ENCODE data around the gene ZNF814.
"Not testable (repeated sequence)": the region's sequence is repeated elsewhere in the genome, so short reads cannot be mapped to it uniquely, and the experiment has no call there.

The ZNF814 gene

DNA sequence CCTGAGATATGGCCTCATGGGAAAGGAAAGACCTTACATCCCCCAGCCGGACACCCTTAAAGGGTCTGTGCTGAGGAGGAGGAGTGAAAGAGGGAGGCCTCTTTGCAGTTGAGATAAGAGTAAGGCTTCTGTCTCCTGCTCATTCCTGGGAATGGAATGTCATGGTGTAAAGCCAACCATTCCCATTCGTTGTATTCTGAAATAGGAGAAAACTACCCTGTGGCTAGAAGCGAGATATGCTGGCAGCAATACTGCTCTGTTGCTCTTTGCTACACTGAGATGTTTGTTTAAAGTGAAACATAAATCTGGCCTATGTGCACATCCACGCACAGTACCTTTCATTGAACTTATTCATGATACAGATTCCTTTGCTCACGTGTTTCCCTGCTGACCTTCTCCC is 59.5 kb downstream of the ZNF814 start:
- peak overlapping the region; percentile 60 for H3K4me3 ChIP-seq (ENCODE audit: extremely low read depth, insufficient read depth, low read length, poor library complexity, severe bottlenecking)
- WGBS, 2 experiments (ENCODE audit: insufficient coverage in 2 of 2), result 94% methylated on average over 2 to 3 of the region's 5 CpGs

DNA sequence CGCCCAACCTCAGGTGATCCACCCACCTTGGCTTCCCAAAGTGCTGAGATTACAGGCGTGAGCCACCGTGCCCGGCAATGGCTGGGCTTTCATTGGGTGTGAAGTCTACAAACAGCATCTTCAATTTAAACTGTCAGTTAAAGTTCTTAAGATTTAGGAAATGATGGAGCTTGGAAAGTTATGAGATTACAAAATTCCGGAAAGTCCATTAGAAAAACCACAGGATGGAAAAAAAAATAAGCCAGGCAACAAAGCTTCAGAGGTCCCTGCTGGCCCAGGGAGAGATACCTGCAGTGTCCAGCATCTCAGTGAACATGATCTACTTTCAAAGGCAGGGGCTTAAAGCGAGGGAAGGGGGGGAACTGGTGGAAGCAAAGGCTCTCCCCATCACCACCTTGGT is 63.3 kb downstream of the ZNF814 start:
- no peak overlapping the region for H3K4me3 ChIP-seq (ENCODE audit: extremely low read depth, insufficient read depth, low read length, poor library complexity, severe bottlenecking)
- 93 to 94% methylated on average over 2 of the region's 6 CpGs for WGBS, 2 experiments (ENCODE audit: insufficient coverage in 2 of 2)
- no peaks in the 10 kb centered on the region for H3K9me3 ChIP-seq (ENCODE audit: control insufficient read depth, low read length)
- H3K36me3 ChIP-seq (ENCODE audit: control insufficient read depth, insufficient read depth, low read length), result peaks cover 37% of the 10 kb centered on the region
- H3K4me1 ChIP-seq (ENCODE audit: control insufficient read depth, insufficient read depth, low read length, poor library complexity, severe bottlenecking), result peaks cover 16% of the 10 kb centered on the region
- no peak overlapping the region for H3K27ac ChIP-seq (ENCODE audit: low read depth, low read length, severe bottlenecking)

More for the DNA sequence above, 59.5 kb downstream of the ZNF814 start:
- peaks cover 19% of the 10 kb centered on the region for H3K4me1 ChIP-seq (ENCODE audit: control insufficient read depth, insufficient read depth, low read length, poor library complexity, severe bottlenecking)
- H3K9me3 ChIP-seq (ENCODE audit: control insufficient read depth, low read length), result no peaks in the 10 kb centered on the region
- H3K27ac ChIP-seq (ENCODE audit: low read depth, low read length, severe bottlenecking), result peak overlapping the region; percentile 97
- peaks cover 39% of the 10 kb centered on the region for H3K36me3 ChIP-seq (ENCODE audit: control insufficient read depth, insufficient read depth, low read length)

DNA sequence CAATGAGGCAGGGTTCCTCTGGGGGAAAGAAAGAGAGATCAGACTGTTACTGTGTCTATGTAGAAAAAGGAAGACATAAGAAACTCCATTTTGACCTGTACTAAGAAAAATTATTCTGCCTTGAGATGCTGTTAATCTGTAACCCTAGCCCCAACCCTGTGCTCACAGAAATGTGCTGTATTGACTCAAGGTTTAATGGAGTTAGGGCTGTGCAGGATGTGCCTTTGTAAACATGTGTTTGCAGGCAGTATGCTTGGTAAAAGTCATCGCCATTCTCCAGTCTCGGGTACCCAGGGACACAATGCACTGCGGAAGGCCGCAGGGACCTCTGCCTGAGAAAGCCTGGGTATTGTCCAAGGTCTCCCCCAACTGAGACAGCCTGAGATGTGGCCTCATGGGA is 65.2 kb downstream of the ZNF814 start:
- H3K9me3 ChIP-seq (ENCODE audit: control insufficient read depth, low read length); H3K27ac ChIP-seq (ENCODE audit: low read depth, low read length, severe bottlenecking); H3K4me3 ChIP-seq (ENCODE audit: extremely low read depth, insufficient read depth, low read length, poor library complexity, severe bottlenecking); H3K4me1 ChIP-seq (ENCODE audit: control insufficient read depth, insufficient read depth, low read length, poor library complexity, severe bottlenecking): not testable (repeated sequence)
- WGBS, 2 experiments (ENCODE audit: insufficient coverage in 2 of 2), result 94 to 97% methylated on average over 4 of the region's 4 CpGs
- peaks cover 37% of the 10 kb centered on the region for H3K36me3 ChIP-seq (ENCODE audit: control insufficient read depth, insufficient read depth, low read length)

DNA sequence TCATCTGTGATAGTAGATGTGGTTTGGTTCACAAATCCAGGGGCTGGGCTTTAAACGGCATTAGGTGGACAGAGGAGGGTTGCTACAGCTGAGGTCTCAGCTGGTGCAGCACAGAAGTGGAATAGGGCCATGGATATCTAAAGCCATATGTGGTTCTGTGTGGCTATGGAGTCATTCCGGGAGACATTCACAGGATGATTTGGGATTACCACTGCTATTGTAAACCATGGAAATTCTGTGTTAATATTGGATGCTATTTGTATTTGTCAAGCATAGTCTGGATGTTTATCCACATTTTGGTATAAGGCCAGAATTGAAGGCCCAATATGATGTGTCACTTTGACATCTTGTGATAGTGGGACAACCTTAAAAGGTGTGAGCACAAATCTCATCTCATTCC is 65.7 kb downstream of the ZNF814 start:
- H3K9me3 ChIP-seq (ENCODE audit: control insufficient read depth, low read length); H3K4me1 ChIP-seq (ENCODE audit: control insufficient read depth, insufficient read depth, low read length, poor library complexity, severe bottlenecking); H3K4me3 ChIP-seq (ENCODE audit: extremely low read depth, insufficient read depth, low read length, poor library complexity, severe bottlenecking); H3K27ac ChIP-seq (ENCODE audit: low read depth, low read length, severe bottlenecking): not testable (repeated sequence)
- peaks cover 37% of the 10 kb centered on the region for H3K36me3 ChIP-seq (ENCODE audit: control insufficient read depth, insufficient read depth, low read length)
- WGBS, 2 experiments (ENCODE audit: insufficient coverage in 2 of 2), result 100% methylated on average over 1 of the region's 2 CpGs; no CpG with 5 or more reads in 1 of the 2 experiments

DNA sequence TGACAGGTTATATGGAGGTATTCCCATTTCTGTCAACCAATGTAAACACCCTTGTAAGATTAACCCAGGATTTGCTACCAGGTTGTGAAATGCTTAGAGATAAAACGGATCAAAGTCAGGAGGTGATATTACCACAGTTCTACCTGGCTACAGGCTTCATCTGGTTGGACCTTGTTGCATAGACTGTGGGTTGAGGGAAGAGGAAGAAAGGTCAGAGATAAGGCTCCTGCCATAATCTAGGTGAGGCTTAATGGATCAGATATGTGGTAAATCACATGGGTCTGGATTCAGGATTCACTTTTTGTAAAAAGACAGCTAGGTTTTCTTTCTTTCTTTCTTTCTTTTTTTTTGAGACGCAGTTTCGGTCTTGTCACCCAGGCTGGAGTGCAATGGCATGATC is 67.3 kb downstream of the ZNF814 start:
- H3K4me1 ChIP-seq (ENCODE audit: control insufficient read depth, insufficient read depth, low read length, poor library complexity, severe bottlenecking); H3K9me3 ChIP-seq (ENCODE audit: control insufficient read depth, low read length); H3K4me3 ChIP-seq (ENCODE audit: extremely low read depth, insufficient read depth, low read length, poor library complexity, severe bottlenecking); H3K27ac ChIP-seq (ENCODE audit: low read depth, low read length, severe bottlenecking): not testable (repeated sequence)
- peaks cover 31% of the 10 kb centered on the region for H3K36me3 ChIP-seq (ENCODE audit: control insufficient read depth, insufficient read depth, low read length)
- WGBS, 2 experiments (ENCODE audit: insufficient coverage in 2 of 2), result 93% methylated on average over 2 of the region's 3 CpGs; no CpG with 5 or more reads in 1 of the 2 experiments

DNA sequence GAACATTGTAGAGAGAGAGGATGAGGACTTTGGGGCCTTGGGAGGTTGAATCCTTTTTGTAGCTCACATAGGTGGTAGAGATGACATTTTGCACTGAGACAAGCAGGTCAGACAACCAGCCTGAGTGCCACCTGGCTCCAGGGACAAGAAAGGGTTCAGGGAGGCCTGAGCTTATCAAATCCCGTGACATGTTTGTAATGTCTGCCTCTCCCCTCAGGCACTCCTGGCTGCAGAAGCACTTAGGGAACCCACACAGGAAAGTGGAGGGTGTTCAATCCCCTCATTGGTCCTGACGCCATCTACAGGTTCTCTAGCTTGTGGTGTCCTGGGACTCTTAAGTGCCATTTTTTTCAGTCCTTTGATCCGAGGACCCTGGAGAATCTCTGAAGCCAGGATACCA is 67.7 kb downstream of the ZNF814 start:
- not testable (repeated sequence) for H3K27ac ChIP-seq (ENCODE audit: low read depth, low read length, severe bottlenecking); H3K4me1 ChIP-seq (ENCODE audit: control insufficient read depth, insufficient read depth, low read length, poor library complexity, severe bottlenecking); H3K9me3 ChIP-seq (ENCODE audit: control insufficient read depth, low read length)
- H3K4me3 ChIP-seq (ENCODE audit: extremely low read depth, insufficient read depth, low read length, poor library complexity, severe bottlenecking), result peak overlapping the region; percentile 100
- H3K36me3 ChIP-seq (ENCODE audit: control insufficient read depth, insufficient read depth, low read length), result peaks cover 27% of the 10 kb centered on the region
- no CpG with 5 or more reads among the region's 3 CpGs for WGBS, 2 experiments (ENCODE audit: insufficient coverage in 2 of 2)

DNA sequence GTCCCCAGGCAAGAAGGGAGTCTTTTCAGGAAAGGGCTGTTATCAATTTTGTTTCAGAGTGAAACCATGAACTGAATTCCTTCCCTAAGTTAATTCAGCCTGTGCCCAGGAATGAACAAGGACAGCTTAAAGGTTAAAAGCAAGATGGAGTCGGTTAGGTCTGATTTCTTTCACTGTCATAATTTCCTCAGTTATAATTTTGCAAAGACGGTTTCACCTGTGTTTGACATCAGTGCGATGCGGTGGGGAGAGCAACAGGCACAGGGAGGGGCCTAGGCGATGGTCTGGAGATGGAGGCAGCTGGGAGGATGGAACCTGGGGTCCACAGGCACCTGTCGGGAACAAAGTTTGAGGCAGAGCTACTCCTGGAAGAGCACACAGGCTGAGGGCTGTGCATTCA is 68.2 kb downstream of the ZNF814 start:
- 78 to 100% methylated on average over 4 to 5 of the region's 6 CpGs for WGBS, 2 experiments (ENCODE audit: insufficient coverage in 2 of 2)
- H3K27ac ChIP-seq (ENCODE audit: low read depth, low read length, severe bottlenecking), result no peak overlapping the region

DNA sequence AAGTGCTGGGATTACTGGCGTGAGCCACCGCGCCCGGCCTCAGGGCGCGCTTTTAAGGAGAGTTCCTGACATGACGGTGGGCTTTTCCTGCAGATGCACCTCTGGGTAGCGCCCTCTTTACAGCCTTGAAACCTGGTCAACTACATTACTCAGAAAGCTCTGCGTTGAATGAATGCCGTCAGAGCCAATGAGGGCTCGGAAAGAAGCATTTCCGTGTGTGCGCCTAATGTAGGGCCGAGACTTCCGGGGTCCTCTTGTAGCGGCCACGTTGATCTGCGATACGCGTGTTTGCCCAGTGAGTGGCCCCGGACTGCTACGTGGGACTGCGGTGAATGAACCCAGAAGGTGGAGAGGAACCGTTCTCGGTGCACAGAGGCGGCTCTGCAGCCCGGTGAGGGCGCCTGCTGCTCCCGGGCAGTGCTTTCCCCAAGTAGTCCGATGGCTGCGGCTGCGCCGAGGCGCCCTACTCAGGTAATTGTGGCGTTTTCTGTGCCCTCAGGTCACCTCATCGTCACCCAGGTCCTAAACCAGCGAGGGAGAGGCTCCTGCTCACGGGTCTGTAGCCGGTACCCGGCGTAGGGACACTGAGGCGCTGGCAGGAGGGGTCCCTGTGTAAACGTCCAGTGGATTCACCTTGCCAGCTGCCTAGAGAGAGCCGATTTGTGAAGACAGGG is 69.2 kb downstream of the ZNF814 start:
- peaks cover 8% of the 10 kb centered on the region for H3K4me1 ChIP-seq (ENCODE audit: control insufficient read depth, insufficient read depth, low read length, poor library complexity, severe bottlenecking)
- peaks cover 12% of the 10 kb centered on the region for H3K36me3 ChIP-seq (ENCODE audit: control insufficient read depth, insufficient read depth, low read length)
- peak overlapping the region; percentile 100 for H3K4me3 ChIP-seq (ENCODE audit: extremely low read depth, insufficient read depth, low read length, poor library complexity, severe bottlenecking)
- H3K27ac ChIP-seq (ENCODE audit: low read depth, low read length, severe bottlenecking), result peak overlapping the region; percentile 79
- H3K9me3 ChIP-seq (ENCODE audit: control insufficient read depth, low read length), result no peaks in the 10 kb centered on the region
- WGBS, 2 experiments (ENCODE audit: insufficient coverage in 2 of 2), result 0 to 1% methylated on average over 37 to 40 of the region's 44 CpGs

More for the DNA sequence above, 68.2 kb downstream of the ZNF814 start:
- H3K36me3 ChIP-seq (ENCODE audit: control insufficient read depth, insufficient read depth, low read length), result peaks cover 22% of the 10 kb centered on the region
- peak overlapping the region; percentile 100 for H3K4me3 ChIP-seq (ENCODE audit: extremely low read depth, insufficient read depth, low read length, poor library complexity, severe bottlenecking)
- H3K4me1 ChIP-seq (ENCODE audit: control insufficient read depth, insufficient read depth, low read length, poor library complexity, severe bottlenecking), result peaks cover 8% of the 10 kb centered on the region
- no peaks in the 10 kb centered on the region for H3K9me3 ChIP-seq (ENCODE audit: control insufficient read depth, low read length)

DNA sequence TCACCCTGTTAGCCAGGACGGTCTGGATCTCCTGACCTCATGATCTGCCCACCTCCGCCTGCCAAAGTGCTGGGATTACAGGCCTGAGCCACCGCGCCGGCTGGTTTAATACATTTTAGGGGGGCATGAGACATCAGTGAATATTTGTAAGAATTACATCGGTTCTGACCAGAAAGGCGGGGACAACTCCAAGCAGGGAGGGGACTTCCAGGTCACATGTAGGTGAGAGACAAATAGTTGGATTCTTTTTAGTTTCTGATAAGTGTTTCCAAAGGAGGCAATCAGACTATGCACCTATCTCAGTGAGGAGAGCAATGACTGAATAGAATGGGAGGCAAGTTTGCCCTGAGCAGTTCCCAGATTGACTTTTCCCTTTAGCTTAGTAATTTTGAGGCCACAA is 70.5 kb downstream of the ZNF814 start:
- H3K27ac ChIP-seq (ENCODE audit: low read depth, low read length, severe bottlenecking), result no peak overlapping the region
- H3K4me1 ChIP-seq (ENCODE audit: control insufficient read depth, insufficient read depth, low read length, poor library complexity, severe bottlenecking), result peaks cover 8% of the 10 kb centered on the region
- H3K9me3 ChIP-seq (ENCODE audit: control insufficient read depth, low read length), result no peaks in the 10 kb centered on the region
- H3K36me3 ChIP-seq (ENCODE audit: control insufficient read depth, insufficient read depth, low read length), result peaks cover 10% of the 10 kb centered on the region
- WGBS, 2 experiments (ENCODE audit: insufficient coverage in 2 of 2), result 87 to 98% methylated on average over 7 of the region's 7 CpGs
- no peak overlapping the region for H3K4me3 ChIP-seq (ENCODE audit: extremely low read depth, insufficient read depth, low read length, poor library complexity, severe bottlenecking)

DNA sequence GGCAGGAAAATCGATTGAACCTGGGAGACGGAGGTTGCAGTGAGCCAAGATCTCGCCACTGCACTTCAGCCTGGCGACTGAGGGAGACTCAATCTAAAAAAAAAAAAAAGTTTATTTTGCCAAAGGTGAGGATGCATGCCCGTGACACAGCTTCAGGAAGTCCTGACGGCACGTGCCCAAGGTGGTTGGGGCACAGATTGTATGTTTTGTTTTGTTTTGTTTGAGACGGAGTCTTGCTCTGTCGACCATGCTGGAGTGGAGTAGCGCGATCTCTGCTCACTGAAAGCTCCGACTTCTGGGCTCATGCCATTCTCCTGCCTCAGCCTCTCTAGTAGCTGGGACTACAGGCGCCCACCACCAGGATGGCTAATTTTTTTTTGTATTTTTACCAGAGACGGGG is 70.9 kb downstream of the ZNF814 start:
- Histone ChIP-seq H3K4me3 (ENCODE audit: extremely low read depth, insufficient read depth, low read length, poor library complexity, severe bottlenecking) (no peak overlapping the region), H3K36me3 (ENCODE audit: control insufficient read depth, insufficient read depth, low read length) (peaks cover 11% of the 10 kb centered on the region), H3K27ac (ENCODE audit: low read depth, low read length, severe bottlenecking) (no peak overlapping the region), H3K9me3 (ENCODE audit: control insufficient read depth, low read length) (no peaks in the 10 kb centered on the region), H3K4me1 (ENCODE audit: control insufficient read depth, insufficient read depth, low read length, poor library complexity, severe bottlenecking) (peaks cover 8% of the 10 kb centered on the region)
- WGBS, 2 experiments (ENCODE audit: insufficient coverage in 2 of 2), result 94 to 95% methylated on average over 11 to 13 of the region's 14 CpGs

DNA sequence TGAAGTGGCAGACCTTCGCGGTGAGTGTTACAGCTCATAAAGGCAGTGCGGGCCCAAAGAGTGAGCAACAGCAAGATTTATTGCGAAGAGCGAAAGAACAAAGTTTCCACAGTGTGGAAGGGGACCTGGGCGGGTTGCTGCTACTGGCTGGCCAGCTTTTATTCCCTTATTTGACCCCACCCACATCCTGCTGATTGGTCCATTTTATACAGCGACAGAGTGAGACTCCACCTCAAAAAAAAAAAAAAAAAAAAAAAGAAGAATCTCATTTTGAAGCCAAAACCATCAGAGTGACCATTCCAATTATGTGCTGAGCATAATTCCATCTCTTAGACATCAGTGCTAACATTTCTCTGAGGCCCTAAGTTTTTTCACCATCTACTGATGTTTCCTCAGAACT is 72.2 kb downstream of the ZNF814 start:
- Histone ChIP-seq H3K36me3 (ENCODE audit: control insufficient read depth, insufficient read depth, low read length) (peaks cover 16% of the 10 kb centered on the region), H3K9me3 (ENCODE audit: control insufficient read depth, low read length) (no peaks in the 10 kb centered on the region), H3K27ac (ENCODE audit: low read depth, low read length, severe bottlenecking) (no peak overlapping the region), H3K4me3 (ENCODE audit: extremely low read depth, insufficient read depth, low read length, poor library complexity, severe bottlenecking) (no peak overlapping the region), H3K4me1 (ENCODE audit: control insufficient read depth, insufficient read depth, low read length, poor library complexity, severe bottlenecking) (peaks cover 8% of the 10 kb centered on the region)
- 96 to 97% methylated on average over 6 of the region's 7 CpGs for WGBS, 2 experiments (ENCODE audit: insufficient coverage in 2 of 2)

All from mesodermal cell (in vitro differentiated cells).